ENCODE data around the gene ERMN.

Gene ERMN

DNA sequence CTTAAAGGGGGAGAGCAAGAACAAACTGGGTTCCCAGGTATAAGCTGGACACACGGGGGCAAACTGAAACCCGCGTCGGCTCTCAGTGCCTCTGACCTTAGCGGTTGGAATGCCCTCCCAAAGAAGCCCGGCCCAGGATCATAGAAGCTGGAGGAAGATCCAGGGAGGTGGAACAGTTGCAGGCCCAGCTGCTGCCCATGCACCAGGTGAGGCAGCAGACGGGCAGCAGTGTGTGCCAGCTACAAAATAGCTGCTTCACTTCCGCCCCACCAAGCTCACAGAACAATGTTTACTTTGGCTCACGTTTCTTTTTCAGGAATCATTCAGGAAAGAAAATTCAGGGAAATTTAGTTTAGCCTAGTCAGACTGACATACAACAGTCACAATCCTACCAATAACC, 3.9 kb upstream of the ERMN start:
- no peak for DNase-seq (ENCODE audit: low read depth in 2 of 2)

- peak; percentile 74 to 82 for DNase-seq (ENCODE audit: low read depth in 2 of 2)
Observed at GRCh38 chr2:157327621-157328500, 2.2 kb upstream of the ERMN start.

- no peak for DNase-seq (ENCODE audit: low read depth in 2 of 2)
Observed at GRCh38 chr2:157327200-157327599, 1.6 kb upstream of the ERMN start.

GRCh38 chr2:157326698-157327097, 1.1 kb upstream of the ERMN start:
- no peak for DNase-seq (ENCODE audit: low read depth in 2 of 2)

DNA sequence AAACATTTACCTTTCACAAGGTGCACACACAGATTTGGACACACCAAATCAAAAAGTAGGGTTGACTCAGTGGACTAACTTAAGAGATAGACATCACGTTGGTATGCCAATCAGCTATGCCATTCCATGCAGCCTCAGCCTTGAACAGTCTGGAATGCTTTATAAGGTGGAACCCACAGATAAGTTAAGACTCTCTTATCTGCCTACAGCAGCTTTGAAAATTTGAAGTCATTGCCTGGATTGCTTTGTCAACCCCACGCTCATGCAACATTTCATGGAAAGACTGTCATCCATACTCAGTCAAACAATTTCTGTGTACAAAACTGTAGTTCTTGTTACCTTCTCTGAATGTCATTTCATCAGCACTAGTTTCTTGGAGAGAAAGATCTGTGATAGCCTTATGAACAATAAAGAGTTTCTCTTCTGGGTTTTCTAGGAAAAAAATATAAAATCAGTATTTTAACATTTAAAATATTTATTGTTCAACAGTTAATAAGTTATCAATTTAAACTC, 1.2 kb downstream of the ERMN start:
- DNase-seq (ENCODE audit: low read depth in 2 of 2): no peak

GRCh38 chr2:157322432-157322831, 3.2 kb downstream of the ERMN start:
- no peak for DNase-seq (ENCODE audit: low read depth in 2 of 2)

GRCh38 chr2:157321466-157321865, 4.2 kb downstream of the ERMN start:
- DNase-seq (ENCODE audit: low read depth in 2 of 2): no peak

DNA sequence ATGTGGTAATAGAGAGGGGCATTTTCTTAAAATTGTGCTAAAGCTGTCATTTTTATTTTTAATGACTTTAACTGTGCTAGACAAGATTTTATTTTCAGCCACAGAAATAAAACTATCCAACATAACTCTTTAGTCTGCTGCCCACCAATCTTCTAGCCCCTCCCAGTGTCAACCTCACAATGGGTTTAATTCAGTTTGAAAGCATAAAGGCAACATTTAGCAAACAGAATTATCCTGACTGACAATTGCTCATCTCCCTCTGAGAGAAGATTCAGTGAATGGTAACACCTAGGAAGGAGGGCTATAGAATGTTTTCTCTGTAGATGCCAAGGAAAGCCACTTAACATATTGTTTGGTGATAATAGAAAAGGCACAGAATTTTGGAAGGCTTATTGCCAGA, 5.2 kb downstream of the ERMN start:
- DNase-seq (ENCODE audit: low read depth in 2 of 2): no peak

- no peak for DNase-seq (ENCODE audit: low read depth in 2 of 2)
Observed at GRCh38 chr2:157319795-157320194, 5.8 kb downstream of the ERMN start.

DNA sequence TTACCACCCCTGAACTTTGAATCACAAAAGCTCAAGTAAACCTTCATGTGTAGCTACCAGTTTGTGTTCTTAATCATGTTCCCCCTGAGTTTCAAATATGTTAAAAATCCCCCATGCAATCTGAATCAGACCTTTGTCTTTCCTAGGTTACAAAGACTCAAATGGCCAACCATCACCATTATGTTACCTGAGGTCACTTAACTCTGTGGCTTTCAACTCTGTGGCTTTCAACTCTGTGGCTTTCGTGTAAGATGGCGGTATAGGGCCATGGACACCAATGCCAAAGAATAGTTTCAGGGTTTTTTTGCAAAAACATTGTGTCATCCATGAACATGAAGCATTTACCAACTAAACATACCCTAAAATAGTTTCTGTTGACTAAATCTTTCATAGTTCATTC, 6.7 kb downstream of the ERMN start:
- DNase-seq (ENCODE audit: low read depth in 2 of 2): no peak

DNA sequence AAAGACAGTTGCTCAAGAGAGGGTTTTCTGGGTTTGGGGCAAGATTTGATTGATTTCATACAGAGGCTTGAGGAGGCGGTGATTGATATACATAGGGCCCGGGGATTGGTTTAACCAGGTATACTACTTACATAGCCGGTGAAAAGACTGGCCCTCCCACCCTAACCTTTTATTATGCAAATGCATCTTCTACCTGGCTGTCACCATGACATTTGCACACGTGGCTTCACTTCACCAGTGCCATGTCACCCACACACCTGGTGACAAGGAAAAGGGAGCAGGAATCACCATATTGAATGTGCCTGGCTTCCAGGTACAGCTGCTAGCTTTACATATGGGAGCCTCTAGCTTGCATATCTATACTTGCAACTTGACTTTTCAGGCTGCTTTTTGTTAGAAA, 9.7 kb downstream of the ERMN start:
- DNase-seq (ENCODE audit: low read depth in 2 of 2): no peak

GRCh38 chr2:157312866-157313486, 12.6 kb downstream of the ERMN start:
- no peak for DNase-seq (ENCODE audit: low read depth in 2 of 2)

GRCh38 chr2:157311706-157312105, 13.9 kb downstream of the ERMN start:
- no peak for DNase-seq (ENCODE audit: low read depth in 2 of 2)

GRCh38 chr2:157309878-157310277, 15.7 kb downstream of the ERMN start:
- no peak for DNase-seq (ENCODE audit: low read depth in 2 of 2)

DNA sequence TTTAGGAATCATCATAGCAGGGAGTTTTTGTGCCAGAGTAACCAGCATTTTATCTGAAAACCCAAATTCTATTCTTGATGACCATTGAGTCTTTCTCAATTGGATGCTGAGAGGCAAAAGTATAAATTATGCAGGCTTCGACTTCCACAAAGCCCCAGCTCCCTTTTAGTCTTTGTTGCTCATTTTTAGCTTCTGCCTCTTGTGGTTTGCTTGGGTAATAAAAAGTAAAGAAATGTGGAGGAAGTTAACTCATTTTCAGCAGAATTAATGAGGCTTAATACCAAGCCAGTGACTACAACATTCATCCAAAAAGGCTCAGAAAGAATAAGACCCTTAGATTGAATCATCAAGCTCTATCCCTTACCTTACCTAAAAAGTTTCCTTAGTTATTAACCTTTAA, 18.6 kb downstream of the ERMN start:
- DNase-seq (ENCODE audit: low read depth in 2 of 2): no peak

GRCh38 chr2:157305723-157306110, 19.9 kb downstream of the ERMN start:
- DNase-seq (ENCODE audit: low read depth in 2 of 2): no peak

DNA sequence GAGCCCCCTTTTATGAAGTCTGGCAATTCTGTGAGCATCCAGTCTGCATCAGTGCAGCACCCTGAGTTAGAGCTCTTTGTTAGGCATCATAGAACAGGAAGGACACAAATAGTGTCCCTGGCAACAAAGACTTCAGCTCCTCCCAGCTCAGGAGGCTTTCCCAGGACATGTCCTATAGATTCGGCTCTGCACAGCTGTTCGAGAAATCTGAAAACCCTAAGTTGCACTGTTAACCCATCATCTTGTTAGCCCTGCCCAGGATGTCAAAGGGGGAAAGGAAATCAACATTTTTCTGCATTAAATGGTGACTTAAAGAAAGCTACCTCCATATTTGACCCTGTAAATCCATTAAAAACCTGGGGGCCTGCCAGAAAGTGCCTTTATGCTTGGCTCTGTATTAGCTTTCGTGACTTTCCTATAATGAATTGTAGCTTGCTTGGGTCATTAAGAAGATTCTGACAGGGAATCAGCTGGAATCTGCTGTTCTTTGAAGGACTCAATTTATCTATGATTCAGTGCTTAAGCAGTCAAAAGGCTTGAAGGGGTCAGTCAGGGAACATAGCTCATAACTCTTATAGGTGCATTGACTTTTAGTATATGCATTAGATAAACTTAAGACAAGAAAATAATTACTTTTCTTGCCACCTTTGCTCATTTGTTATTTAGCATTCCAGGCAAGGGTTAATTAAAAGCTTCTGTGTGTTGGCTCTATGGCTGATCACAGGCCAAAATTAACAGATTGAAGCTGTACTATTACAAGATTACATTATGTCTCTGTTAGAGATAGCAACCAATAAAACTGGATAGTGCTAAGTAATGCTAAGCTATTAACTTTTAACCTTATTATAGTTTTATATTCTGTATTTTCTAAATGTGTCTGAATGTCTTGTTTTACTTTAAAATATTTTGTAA, 20.6 kb downstream of the ERMN start:
- no peak for DNase-seq (ENCODE audit: low read depth in 2 of 2)

DNA sequence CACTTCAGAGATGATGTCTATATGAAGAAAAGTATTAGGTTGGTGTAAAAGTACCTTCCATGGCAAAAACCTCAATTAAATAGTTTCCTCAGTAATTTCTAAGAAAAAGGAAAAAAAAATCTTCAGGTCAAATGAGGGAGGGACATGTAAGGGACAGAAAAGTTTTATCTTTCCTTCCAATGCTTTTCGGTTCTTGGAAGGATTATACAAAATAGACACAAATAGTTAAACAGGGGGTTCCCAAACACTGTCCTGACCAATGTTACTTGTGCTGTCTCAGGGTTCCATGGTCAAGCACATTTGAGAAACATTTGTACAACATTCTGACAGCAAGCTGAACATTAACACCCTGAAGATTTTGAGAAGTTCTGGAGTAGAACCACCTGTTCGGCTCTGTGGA, 22.0 kb downstream of the ERMN start:
- DNase-seq (ENCODE audit: low read depth in 2 of 2): no peak

GRCh38 chr2:157302492-157303099, 23.0 kb downstream of the ERMN start:
- DNase-seq (ENCODE audit: low read depth in 2 of 2): peak in 1 of 2 donors; percentile 8

DNA sequence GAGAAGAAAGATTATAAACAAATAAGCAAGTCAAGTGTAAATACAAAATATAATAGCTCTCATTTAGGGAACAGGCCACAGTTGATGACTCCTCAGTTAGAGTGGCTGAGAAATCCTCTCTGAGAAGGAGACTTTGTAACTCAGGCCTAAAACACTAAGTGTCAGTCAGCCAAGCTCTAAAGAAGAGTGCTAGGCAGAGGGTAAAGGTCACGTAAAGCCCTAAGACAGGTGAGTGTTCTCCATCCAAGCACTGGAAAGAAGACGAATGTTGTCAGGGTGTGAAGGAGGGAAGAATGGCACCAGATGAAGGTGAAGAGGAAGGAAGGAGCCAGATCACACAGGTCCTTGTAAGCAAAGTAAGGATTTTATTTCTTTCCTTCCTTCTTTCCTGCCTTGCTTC, 24.3 kb downstream of the ERMN start:
- DNase-seq (ENCODE audit: low read depth in 2 of 2): no peak

DNA sequence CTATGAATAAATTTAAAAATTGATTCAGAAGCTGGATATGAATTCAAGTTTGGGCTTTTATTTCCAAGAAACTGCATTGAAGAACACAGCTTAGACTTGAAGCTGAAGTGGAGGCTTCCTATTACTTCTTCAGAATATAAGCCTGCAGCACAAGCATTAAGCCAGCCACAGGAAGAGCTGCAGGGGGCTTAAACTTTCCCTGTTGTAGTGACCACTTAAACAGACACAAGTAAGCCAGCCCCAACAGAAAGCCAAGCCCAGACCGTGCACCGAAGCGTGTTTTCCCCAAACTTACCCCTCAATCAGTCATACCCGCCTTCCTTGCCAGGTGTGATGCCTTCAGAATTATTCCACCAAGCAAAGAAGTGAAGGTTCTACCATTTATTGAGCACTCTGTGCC, 28.7 kb downstream of the ERMN start:
- DNase-seq (ENCODE audit: low read depth in 2 of 2): no peak

DNA sequence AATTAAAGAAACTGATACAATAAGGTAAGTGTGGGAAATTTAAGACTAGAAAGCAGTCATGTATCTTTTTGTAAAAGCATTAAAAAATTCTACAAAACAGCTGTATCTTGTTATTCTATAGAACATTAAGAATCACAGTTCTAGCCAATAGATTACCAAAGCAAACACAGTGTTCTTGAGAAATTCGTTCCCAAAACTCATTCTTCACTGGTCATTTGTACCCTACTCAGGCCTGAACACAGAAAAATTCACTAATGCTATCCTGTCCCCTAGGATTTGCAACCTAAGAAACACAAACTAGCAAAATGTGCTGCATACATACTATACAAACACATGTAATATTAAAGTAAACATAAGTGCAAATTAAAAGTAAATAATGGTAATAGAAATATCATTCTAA, 29.1 kb downstream of the ERMN start:
- DNase-seq (ENCODE audit: low read depth in 2 of 2): no peak
